ENCODE data around the gene DACH1. TPM values are rescaled to one million over a fixed set of nuclear protein-coding genes. Genes with fewer than 3 reads are reported as not detected.
A peak's percentile ranks its signal among the peaks of the same experiment; 100 is the strongest.

The DACH1 gene
- total RNA-seq, 1 donor from 2014 or later, result 11.0 TPM

DNA sequence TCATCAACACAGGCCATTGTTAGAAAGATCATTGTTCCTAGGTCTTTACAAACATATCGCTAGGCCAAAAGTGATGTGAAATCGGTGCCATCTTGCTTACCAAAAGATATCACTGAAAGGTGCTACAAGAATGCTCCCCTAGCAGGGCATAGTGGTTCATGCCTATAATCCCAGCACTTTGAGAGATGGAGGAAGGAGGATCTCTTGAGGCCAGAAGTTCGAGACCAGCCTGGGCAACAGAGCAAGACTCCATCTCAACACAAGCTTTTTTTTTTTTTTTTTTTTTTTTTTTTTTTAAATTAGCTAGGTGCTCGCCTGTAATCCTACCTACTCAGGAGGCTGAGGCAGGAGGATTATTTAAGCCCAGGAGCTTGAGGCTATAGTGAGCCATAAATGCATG is 92.1 kb downstream of the DACH1 start:
- no peak for DNase-seq

DNA sequence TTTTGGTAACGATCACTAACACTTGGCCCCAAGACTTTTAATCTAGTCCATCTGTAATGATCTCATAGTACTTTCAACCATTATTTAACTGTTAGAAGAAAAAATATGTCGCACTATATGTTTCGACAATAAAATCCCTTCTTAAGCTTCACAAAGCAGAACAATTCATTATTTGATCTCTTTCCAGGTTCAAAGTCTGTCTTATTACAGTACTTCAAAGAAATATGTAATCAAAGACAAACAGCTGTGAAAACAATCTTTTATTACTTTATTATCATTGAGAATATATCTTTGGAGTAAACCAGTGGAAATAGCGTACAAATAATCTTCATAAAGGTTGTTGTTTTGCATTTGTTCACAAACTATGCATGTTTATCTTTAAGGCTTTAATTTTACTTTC is 93.5 kb downstream of the DACH1 start:
- DNase-seq, result no peak

DNA sequence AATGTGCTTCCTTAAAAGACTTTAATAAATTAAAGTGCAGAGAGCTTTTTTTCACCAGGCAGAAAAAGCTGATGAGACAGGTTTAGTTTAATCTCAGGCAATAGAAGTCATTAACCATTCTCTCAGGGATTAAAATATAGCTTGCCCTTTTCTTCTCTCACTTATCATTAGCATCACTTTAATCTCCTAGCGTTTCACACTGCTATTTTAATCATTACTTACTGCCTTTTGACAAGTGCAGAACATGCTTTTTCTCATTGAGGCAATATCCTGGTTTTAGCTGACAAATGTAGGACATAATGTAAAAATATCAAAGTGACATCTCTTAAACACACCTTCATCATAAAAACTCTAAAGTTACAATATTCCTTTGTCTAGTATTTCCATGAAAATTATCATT is 94.6 kb downstream of the DACH1 start:
- DNase-seq, result no peak

DNA sequence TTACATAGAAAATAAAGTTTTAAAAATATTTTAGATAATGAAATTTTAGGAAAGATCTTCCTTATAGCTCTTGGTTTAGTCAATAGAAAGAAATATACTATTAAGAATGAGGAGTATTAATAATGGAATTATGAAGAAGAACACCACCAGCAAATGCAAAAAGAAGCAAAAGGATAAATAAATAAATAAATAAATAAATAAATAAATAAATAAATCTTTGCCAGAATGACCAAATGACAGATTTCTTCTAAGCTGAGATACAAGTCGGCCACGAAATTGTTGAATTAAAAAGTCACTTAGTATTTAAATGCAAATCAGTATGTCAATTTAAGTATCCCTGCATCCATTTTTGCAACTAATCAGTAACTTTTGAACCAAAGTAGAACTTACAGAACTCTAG is 95.9 kb downstream of the DACH1 start:
- DNase-seq, result no peak

DNA sequence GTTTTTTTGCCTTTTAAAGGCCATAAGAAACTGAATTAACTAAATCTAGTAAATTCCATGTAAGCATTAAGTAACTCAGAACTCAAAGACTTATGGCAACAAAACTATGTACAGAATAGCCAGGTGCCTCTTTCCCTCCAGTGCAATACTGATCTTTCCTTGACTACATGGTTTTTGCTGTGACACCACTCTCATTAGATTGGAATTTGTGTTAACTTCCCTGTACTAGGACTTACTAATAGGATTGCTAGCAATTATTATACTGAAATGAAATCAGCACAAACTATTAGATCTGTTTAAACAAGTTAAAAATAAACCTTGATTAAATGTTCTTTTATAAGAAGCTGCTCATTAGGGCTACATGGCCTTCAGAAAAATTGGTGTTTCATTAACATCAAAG is 96.3 kb downstream of the DACH1 start:
- DNase-seq, result no peak

DNA sequence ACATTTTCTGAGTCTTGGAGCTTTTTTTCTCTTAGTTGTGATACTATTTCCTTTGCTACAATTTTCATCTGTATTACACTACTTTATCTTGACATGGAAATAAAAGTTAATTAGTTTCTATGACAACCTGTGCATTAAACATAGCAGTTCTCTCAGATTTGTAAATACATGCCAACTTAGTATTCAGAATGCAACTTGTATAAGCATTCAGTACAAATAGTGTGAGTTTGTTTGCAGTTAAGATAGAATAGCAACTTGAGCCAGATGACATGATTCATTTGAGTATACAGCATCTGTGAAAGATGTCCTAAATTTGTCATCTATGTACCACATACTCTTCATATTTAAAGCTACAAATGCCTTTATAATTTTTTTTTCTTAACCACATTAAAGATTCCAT is 98.1 kb downstream of the DACH1 start:
- peak; percentile 18 for DNase-seq

DNA sequence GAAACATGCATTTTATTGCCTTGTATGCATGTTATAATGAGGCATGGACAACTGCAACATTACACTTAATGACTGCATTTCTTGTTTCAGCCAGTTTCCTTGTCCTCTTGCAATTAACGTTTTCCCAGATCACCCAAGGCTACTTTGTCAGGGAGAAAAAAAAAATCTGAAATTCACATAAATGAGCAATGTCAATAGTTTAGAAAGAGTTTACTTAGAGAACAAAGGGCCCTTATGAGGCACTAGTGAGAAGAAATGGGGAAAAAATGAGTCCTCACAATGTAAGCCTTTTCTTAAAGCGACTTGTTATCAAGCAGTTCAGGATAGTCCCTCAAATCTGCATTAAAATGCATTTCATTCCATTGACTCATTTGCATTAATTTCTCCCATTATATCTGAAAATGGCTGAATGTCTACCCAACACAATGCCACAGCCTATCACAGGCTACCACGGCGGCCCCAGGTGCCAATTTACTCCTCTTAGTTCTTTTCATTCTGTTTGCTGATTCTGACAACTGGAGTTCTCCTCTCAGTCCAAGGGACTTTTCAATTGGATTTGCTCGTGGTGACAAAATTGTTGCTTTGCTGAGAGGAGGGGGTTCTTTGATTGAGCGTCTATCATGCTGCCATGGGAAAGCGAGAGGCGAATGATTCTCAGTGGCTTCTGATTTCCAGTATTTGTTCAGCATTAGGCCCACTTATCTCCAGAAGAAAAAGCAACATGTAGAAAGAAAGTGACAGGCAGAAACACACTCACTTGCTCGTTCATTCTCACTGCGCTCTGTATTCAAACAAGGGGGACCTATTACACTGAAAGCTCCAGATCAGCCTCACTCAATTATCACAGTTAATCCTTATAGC is 107.1 kb downstream of the DACH1 start:
- peak; percentile 17 for DNase-seq

DNA sequence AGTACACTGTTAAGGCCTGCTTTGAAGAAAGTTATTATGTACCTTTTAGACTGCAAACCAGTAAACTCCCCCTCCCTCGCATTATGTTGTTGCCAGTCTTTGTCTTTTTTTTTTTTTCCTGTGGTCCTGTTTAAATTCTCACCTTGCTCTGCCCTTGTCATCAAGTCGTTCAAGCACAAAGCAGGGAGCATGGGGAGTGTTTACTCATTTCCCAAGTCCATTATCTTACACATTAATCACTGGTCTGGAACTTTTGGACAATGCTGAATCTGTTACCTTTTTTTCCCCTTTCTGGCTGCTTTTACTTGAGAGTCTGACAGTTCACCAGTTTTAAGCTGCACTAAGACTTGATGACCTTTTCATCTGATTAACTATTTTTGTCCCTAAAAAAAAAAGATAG is 108.2 kb downstream of the DACH1 start:
- DNase-seq, result no peak

DNA sequence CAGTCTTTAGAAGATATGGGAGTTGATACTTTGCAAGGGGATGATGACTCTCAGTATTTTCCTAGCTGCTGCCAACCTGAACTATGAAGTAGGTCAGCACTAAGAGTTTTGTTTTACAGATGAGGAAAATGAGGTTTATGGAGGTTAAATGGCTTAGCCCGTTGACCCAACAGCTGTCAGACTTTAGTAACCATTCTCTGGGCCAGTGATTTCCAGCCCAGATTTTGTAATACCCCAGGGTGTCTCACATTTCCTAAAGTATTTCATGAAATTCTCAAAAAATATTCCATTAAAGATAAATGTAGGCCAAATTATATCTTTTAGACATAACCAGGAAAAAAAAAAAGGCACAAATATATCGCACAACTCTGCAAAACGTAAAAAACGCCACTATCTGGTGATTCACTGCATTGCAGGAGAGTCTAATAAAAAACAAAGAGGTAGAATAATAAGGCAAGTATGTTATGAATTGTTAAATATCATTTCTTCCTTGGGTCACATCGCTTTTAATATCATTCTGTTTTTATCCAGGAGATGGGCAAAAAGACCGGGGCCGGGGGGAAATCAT is 112.5 kb downstream of the DACH1 start:
- DNase-seq, result no peak

DNA sequence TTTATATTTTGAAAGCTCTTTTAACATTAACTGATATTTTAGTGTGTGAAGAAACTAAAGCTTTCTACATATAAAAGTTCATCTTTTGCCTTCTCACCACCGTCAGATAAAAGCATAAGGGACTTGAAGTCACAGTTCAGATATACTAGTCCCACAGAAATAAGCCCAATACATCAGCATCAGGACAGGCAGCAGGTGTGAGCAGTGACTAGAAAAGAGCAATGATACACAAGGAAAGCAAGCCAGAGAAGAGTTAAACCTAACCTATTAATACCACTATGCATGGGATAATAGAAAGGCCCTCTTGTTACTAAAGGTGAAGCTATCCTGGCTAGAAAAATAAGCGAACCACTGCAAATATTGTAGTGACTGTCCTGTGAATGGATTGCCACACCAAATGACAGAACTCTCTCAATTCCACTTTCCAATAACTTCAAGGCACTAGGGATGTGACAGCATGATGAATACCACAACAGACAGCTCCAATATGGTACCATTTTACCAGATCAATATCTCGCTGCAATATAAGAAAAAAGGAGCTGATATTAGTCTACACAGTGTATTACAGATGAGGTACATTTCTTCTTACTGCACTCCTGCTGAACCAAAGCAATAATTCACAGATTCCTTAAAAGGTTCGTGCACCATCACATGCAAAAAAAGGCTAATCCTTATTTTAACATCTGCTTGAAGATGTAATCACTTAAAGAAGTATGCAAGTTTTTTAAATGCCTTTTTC is 114.1 kb downstream of the DACH1 start:
- no peak for DNase-seq

DNA sequence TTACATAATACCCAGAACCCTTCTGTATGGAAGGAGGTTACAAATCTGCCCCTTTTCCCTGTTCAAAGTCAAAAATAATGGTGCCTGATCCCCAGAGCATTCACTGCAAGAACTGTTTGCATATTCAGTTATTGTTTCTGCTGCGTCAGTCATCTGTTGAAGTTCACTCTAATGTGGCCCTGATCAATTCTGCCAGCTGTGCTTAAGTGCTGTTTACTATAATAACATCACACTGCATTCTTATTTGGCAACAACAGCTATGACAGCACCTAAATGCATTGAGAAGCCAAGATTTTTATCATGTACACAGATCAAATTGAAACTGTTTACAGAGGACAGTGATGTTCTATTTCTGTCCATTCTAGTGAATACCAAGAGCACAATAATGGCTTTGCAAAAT is 115.9 kb downstream of the DACH1 start:
- DNase-seq, result no peak

DNA sequence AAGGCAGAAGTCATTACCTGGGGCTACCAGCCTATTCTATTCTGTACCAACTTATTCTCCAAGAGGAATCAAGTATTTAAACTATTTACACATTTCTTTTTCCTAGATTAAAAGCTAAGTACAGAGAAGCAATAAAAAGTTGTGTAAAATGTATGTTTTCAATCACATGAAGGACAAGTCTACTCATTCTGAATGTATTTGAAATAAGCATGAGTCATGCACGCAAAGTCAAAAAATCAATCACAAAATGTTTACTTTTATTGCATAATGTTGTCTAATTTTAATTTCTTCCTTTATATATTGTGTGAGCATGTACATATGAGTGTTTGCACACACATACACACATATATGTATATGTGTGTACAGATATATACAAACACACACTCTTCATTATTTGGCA is 136.7 kb downstream of the DACH1 start:
- no peak for DNase-seq

DNA sequence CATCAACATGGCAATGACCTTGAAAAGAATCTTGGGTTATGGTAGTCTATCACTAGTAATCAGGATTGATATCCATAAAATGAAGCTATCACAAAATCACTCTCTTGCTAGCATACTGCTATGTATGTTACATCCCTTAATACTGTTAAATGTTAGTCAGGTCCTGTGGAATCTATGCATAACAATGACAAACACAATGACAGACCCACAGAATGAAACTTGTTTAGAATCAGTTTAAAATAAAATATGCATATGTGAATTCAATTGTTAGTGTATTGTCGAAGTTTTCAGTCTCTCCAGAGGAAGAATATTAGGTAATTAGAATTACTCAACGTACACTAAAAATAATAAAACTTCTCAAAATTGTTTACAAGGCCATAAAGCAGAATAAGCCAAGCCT is 137.6 kb downstream of the DACH1 start:
- DNase-seq, result no peak

DNA sequence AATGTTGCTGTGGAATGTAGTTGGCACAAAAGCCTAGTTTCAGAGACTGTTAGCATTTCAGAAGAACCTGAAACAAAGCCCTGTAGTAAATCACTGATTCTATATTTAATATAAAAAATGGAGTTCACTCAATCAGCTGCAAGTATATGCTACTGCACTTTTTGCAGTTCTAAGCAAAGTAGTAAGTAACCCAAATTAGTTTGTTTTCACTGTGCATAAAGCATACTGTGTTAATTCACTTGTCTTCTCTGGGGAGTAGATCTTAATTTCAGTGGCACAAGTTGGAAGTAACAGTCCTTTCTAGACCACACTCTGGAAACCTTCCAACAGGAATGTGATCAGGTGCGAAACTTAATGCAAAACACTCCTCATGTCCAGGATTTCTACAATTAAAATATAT is 139.3 kb downstream of the DACH1 start:
- DNase-seq, result no peak

DNA sequence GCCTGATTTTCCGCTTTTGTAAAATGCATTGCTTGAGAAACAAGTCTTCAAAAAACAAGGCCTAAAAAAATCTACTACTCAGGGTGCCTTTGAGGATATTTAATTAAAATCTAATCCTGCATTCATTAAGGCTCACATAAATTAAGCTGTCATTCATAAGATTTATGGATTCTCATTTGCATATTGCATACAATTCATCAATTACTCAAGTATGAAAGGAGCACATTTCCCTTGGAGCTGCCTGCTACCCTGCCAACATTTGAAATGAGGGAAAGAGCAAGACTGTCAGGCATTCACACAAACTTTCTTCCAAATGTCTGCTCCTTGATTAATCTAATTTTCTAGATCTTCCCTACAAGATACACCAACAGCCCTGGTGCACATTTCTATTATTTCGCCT is 140.0 kb downstream of the DACH1 start:
- DNase-seq, result no peak

DNA sequence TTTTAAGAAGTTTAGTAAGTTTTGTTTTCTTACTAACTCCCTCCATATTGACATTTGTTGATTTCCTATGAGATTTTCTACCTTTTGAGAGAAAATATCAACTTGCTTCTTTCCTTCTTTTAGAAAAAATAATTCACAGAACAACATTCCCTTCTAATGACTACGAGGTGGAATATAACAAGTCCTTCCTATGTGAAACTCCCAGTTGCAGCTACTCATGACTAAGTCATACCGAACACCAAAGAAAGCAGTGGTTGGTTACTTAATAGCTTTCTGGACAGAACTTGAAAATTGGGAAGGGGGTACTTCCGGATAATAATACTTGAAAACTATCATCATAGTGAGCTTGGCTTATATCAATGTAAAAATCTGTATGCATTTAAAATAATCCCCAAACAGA is 144.8 kb downstream of the DACH1 start:
- no peak for DNase-seq

DNA sequence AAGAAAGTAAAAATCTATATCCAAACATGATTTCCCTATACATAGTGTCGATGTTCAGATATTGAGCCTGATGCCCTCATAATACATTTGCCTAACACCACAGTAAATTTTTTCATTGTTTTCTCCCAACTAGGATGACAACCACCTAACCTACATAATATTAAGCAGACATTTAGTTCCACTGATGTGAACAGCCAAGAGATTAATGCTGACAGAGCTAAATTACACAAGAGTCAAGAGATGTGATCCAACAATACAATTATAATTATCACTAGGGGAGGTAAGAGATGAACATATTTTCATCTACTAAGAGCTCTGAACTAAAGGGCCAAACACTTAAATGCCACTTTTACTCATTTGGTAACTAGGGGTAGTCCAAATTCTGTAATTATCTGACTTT is 145.9 kb downstream of the DACH1 start:
- no peak for DNase-seq

DNA sequence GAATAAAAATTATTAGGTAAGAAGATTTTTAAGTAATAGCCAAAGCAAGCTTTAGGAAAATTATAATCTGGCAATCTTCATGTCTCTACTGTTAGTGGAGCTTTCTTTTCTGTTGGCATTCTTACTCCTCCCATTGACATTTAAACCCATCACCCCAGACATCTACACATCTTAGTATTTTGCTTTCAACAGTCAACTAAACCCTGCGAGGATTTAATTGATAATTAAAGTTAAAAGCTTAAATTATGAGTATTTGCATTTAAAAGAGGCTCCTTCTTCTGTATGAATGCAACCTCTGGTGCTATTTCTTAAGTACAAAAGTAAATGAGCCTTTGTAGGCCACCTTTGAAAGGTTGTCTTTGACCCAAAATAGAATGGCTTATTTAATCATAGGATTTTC is 148.1 kb downstream of the DACH1 start:
- no peak for DNase-seq

DNA sequence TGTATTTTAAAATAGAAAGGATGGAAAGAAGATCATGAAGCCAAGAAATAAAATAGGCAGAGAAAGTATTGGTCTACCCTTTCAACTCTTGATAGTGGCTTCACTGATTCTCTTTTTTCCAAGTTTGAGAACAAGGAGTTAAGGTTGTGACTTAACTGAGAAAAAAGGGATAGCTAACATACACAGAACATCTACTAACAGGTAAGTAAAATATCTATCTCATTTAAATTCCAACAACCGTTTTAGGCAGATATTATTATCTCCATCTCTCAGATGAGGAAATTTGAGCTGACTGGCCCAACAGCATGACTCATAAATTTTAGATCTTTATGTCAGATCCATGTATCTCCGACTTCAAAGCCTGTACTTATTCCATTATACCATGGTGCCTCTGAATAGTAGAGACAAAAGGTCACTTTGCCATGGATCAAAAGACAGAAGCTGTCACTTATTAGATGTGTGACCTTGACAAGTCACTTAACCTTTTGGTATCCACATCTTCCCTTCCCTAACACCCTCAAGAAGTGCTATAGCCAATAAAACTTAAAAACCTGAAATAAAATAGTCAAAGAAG is 152.1 kb downstream of the DACH1 start:
- no peak for DNase-seq

DNA sequence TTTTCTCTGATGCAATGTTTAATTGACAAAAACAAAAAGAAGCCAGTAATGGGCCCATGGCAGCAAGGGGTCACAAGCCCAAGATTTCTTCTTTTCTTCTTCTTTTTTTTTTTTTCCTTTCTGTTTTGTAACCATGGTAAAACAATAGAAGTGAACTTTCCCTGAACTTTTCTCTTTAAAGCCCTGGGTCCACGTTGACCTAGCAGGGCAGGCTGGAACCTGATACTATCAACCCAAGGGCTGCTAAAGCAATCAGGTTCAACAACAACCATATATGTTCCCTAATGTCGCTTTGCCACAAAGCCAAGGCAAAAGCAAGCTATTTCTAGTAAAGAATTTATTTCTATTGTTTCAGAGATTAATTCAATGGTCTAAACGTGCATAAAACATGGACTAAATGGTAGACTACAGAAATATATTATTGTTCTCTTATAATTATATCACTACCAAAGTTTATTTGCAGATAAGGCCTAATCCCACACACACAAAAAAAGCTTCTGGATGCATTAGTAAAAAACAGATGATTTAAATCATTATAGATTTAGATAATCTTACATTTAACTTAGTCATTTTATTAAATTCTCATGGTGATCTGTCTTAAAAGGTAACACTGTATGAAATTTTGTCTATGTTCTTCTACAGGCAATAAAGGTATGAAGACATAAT is 153.9 kb downstream of the DACH1 start:
- DNase-seq, result peak; percentile 63

DNA sequence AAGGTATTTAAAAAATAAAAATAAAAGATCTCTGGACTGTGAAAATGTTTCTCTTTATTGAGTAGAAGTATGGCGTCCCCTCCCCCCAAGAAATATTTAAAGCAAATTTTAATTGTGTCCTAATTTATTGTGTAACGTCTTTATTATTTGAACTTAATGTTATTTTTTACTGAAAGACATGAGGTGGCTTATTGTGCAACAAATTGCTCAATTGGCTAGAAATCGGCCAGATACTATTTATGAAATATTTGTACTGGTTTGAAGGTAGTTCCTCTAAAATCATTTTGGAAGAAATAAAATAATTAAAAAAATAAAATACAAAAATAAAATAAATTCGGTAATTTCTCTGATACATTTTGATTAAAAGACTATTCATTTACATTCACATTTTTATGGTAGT is 162.3 kb downstream of the DACH1 start:
- DNase-seq, result no peak

DNA sequence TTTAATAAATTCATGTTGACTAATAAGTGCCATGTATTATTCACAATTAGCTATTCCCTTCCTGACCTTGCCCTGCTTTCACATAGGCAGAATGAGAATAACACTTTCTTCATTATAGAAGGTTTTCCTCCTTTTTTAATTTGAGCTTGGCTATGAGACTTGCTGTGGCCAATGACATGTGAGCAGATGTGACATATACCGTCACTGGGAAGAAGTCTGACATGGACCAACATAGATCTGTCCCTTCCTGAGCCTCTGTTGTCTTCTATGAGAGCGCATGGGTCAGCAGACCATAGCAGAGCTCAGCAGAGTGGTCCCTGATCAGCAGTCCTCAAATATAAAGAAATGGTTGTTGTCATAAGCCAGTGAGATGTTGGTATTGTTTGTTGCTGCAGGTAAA is 163.9 kb downstream of the DACH1 start:
- no peak for DNase-seq

DNA sequence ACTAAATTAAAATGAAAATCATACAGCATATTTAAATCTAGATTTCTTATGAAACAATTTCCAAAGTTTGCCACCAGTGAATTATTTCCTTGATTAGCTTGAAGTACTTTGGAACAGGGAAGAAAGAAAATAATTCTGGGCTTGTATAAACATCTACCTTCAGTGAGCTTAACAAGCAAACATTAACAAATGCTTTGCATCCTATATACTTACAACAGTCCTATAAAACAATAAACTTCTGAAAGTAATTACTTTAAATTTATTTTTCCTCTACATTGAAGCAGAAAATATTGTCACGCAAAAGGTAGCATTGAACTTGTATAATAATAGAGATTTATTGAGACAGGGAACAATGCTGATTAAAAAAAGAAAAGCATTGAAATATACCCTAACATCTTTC is 164.8 kb downstream of the DACH1 start:
- DNase-seq, result no peak
